HG03457 (cell line): Measurements from ENCODE around the gene HSD17B12.

Source experiments
- ATAC-seq: cut with Tn5 transposase; IDR thresholded peaks from one replicate; pipeline ENCODE4 v1.9.1; 2021; ENCODE audit warnings: moderate number of reproducible peaks; ENCODE audit not compliant: unreplicated experiment

Gene HSD17B12

GRCh38 chr11:43687120-43687791 is 6.7 kb downstream of the HSD17B12 start:
- ATAC-seq, result no peak

GRCh38 chr11:43688394-43688793 is 7.9 kb downstream of the HSD17B12 start:
- ATAC-seq, result no peak

- ATAC-seq, result no peak
These were observed 8.6 kb downstream of the HSD17B12 start for GRCh38 chr11:43689167-43689566.

- no peak for ATAC-seq
These were observed 10.6 kb downstream of the HSD17B12 start for GRCh38 chr11:43690929-43691725.

GRCh38 chr11:43691806-43692205 is 11.3 kb downstream of the HSD17B12 start:
- ATAC-seq, result no peak

GRCh38 chr11:43693069-43693468 is 12.5 kb downstream of the HSD17B12 start:
- no peak for ATAC-seq

GRCh38 chr11:43693731-43694130 is 13.2 kb downstream of the HSD17B12 start:
- ATAC-seq, result no peak

- ATAC-seq, result no peak
These were observed 13.9 kb downstream of the HSD17B12 start for GRCh38 chr11:43694477-43694876.

GRCh38 chr11:43697679-43698078 is 17.1 kb downstream of the HSD17B12 start:
- no peak for ATAC-seq

- ATAC-seq, result no peak
These were observed 19.3 kb downstream of the HSD17B12 start for GRCh38 chr11:43699870-43700269.

GRCh38 chr11:43706631-43707030 is 26.1 kb downstream of the HSD17B12 start:
- no peak for ATAC-seq

- no peak for ATAC-seq
These were observed 28.2 kb downstream of the HSD17B12 start for GRCh38 chr11:43708776-43709175.

- ATAC-seq, result no peak
These were observed 29.2 kb downstream of the HSD17B12 start for GRCh38 chr11:43709689-43710088.

GRCh38 chr11:43712676-43713075 is 32.1 kb downstream of the HSD17B12 start:
- ATAC-seq, result no peak

- ATAC-seq, result no peak
These were observed 37.8 kb downstream of the HSD17B12 start for GRCh38 chr11:43718373-43718772.

GRCh38 chr11:43723617-43724016 is 43.1 kb downstream of the HSD17B12 start:
- no peak for ATAC-seq

GRCh38 chr11:43732225-43732624 is 51.7 kb downstream of the HSD17B12 start:
- no peak for ATAC-seq

- ATAC-seq, result no peak
These were observed 53.7 kb downstream of the HSD17B12 start for GRCh38 chr11:43734256-43734655.

- ATAC-seq, result no peak
These were observed 54.6 kb downstream of the HSD17B12 start for GRCh38 chr11:43735115-43735514.

- no peak for ATAC-seq
These were observed 55.4 kb downstream of the HSD17B12 start for GRCh38 chr11:43735961-43736360.

- no peak for ATAC-seq
These were observed 56.1 kb downstream of the HSD17B12 start for GRCh38 chr11:43736502-43737200.

- ATAC-seq, result no peak
These were observed 56.7 kb downstream of the HSD17B12 start for GRCh38 chr11:43737201-43737590.
